Small intestine (tissue), 7 donors: Measurements from ENCODE around the gene TGFBR1. TPM values are rescaled to one million over a fixed set of nuclear protein-coding genes. Genes with fewer than 3 reads are reported as not detected.

Source experiments
- DNase-seq, 2 donors: peaks; one replicate each; pipeline versions ENCODE4 v3.0.0 to v3.0.0-alpha.2; 2013
- FAIRE-seq: peaks from 2 replicates; lab custom pipeline; 2012; peaks lifted over from hg19 to GRCh38; lab: Jason Lieb, UNC
- H3K27ac ChIP-seq, 3 donors: one replicate each; pipeline ENCODE4 v1.5.1; 2013; ENCODE audit warnings: low read length in 2 of 3, mild to moderate bottlenecking in 2 of 3, control low read depth in 1 of 3, inconsistent platforms in 1 of 3, low read depth in 1 of 3, moderate library complexity in 1 of 3
- H3K27me3 ChIP-seq, 3 donors: one replicate each; pipeline ENCODE4 v1.6.1; 2013; ENCODE audit warnings: low read length in 3 of 3, inconsistent platforms in 1 of 3; ENCODE audit not compliant: control insufficient read depth in 3 of 3, insufficient read depth in 3 of 3
- H3K36me3 ChIP-seq, 3 donors: one replicate each; pipeline ENCODE4 v1.6.1; 2013; ENCODE audit warnings: low read length in 3 of 3, inconsistent platforms in 1 of 3, low read depth in 1 of 3, mild to moderate bottlenecking in 1 of 3, moderate library complexity in 1 of 3; ENCODE audit not compliant: control insufficient read depth in 3 of 3, insufficient read depth in 2 of 3
- H3K4me1 ChIP-seq, 3 donors: one replicate each; pipeline ENCODE4 v1.6.1; 2013; ENCODE audit warnings: low read length in 2 of 3, inconsistent platforms in 1 of 3, low read depth in 1 of 3, mild to moderate bottlenecking in 1 of 3, moderate library complexity in 1 of 3; ENCODE audit not compliant: control insufficient read depth in 3 of 3, insufficient read depth in 2 of 3
- H3K4me3 ChIP-seq, 3 donors: one replicate each; pipeline ENCODE4 v1.5.1; 2013; ENCODE audit warnings: low read length in 3 of 3, control low read depth in 1 of 3, inconsistent platforms in 1 of 3, low read depth in 1 of 3, mild to moderate bottlenecking in 1 of 3, moderate library complexity in 1 of 3
- H3K9me3 ChIP-seq, 2 donors: one replicate each; pipeline ENCODE4 v1.6.1; 2013; ENCODE audit warnings: low read depth in 1 of 2, low read length in 1 of 2; ENCODE audit not compliant: control insufficient read depth in 2 of 2, insufficient read depth in 1 of 2
- WGBS, 3 donors: extraction: QIAGEN DNeasy Blood & Tissue Kit; methylation state at CpG; one replicate each; pipeline ENCODE4 v1.1.7; 2013; 5-methylcytosine and 5-hydroxymethylcytosine counted together
- polyA plus RNA-seq, 4 donors: library from polyadenylated mRNA; stranded (reverse) in 3 of 4; unstranded in 1 of 4; fragments of 200-250 nt in 3 of 4; fragments of 120-200 nt in 1 of 4; gene quantifications; one replicate each; pipeline versions ENCODE4 v1.2.1 to v1.2.3, GENCODE V29; 2013
- donor health status: healthy with polysubstance abuse.
- donor health status: control.
- donor health status: control.
- donor health status: Bipolar disorder and iron deficiency.
- donor health status: healthy.

Gene TGFBR1
- polyA plus RNA-seq, 4 donors = 3.8 to 16.2 (median 6.8) TPM

DNA sequence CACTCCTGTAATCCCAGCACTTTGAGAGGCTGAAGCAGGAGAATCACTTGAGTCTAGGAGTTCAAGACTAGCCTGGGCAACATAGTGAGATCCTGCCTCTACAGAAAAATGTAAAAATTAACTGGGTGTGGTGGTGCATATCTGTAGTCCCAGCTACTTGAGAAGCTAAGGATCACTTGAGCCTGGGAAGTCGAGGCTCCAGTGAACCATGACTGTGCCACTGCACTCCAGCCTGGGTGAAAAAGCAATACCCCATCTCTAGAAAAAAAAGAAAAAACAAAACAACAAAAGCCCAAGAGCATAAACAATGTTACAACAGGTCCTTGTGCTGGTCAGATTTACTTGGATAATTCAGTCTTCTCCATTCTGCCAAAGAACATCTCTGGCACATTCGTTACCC lies 44.3 kb upstream of the TGFBR1 start:
- Histone ChIP-seq H3K27ac (no peak overlapping the region), H3K27me3 (no peaks in the 10 kb centered on the region), H3K36me3 (no peaks in the 10 kb centered on the region), H3K4me1 (peaks cover 0 to 6% (median 0%) of the 10 kb centered on the region in 3 donors), H3K4me3 (no peak overlapping the region), H3K9me3 (no peaks in the 10 kb centered on the region)
- FAIRE-seq (no peak), DNase-seq (no peak)
- 90 to 92% (median 92%) methylated on average over 2 of the region's 2 CpGs for WGBS, 3 donors

DNA sequence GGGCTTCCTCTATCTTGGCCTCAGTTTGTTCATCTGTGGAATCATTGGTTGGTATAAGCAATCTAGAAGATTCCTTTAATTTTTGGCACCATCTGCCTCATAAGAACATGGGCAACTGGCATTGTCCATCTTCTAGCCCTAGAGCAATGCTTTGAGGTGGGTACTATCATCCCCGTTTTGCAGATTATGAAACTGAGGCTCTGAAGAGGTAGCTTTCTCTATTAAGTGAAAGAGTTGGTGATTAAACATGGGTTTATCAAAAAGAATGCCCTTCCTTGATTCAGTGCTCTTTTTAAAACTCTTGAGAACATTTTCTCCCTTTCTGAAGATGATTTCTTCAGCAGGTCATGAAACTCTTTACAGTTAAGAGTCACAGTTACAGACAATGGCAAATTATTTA lies 42.4 kb upstream of the TGFBR1 start:
- peaks cover 0 to 6% (median 0%) of the 10 kb centered on the region in 3 donors for H3K4me1 ChIP-seq
- FAIRE-seq = no peak
- no peak for DNase-seq

DNA sequence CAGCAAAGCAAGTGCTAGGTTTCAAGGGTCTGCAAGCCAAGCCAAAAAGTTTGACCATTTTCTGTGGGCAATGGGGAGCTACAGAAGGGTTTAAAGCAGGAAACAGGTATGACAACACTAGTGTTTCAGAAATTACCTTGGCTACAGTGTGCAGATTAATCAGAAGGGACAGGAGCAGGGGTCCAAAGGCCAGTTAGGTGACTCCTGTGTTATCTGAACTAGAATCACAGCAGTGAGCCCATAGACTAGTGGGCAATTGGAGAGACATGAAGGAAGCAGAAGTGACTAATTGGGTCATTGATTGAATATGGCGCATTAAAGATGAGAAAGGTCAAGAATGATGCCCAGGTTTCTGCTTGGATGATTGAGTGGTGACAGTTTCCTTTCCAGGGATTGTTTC lies 41.4 kb upstream of the TGFBR1 start:
- Histone ChIP-seq H3K4me1 (peaks cover 0 to 6% (median 0%) of the 10 kb centered on the region in 3 donors), H3K27me3 (no peaks in the 10 kb centered on the region), H3K36me3 (no peaks in the 10 kb centered on the region), H3K9me3 (no peaks in the 10 kb centered on the region), H3K27ac (no peak overlapping the region), H3K4me3 (no peak overlapping the region)
- DNase-seq (peak; percentile 44 to 60), FAIRE-seq (no peak)
- 23 to 74% (median 73%) methylated on average over 1 of the region's 1 CpG for WGBS, 3 donors

More for the DNA sequence above, 42.4 kb upstream of the TGFBR1 start:
- Histone ChIP-seq H3K4me3 (no peak overlapping the region), H3K27me3 (no peaks in the 10 kb centered on the region), H3K9me3 (no peaks in the 10 kb centered on the region), H3K36me3 (no peaks in the 10 kb centered on the region), H3K27ac (no peak overlapping the region)
- 93 to 97% (median 97%) methylated on average over 1 of the region's 1 CpG for WGBS, 3 donors

DNA sequence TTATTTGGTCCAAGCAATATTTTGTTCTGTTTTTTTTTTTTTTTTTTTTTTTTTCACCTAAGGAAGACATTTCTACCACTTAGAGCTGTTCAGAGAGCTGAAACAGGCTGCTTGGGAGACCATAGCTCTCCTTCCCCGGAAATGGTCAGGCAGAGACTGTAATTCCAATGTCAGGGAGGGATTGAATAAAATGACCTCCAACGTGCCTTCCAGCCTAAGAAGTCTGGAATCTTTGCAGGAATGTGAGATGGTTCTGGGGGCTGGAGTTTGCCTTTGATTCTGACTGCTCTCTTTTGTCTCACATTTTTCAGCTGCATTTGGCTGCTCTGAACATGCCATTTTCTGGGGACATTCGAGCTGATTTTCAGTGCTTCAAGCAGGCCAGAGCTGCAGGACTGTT lies 38.3 kb upstream of the TGFBR1 start:
- H3K9me3 ChIP-seq = no peaks in the 10 kb centered on the region
- FAIRE-seq = no peak
- H3K4me3 ChIP-seq = no peak overlapping the region
- peaks cover 0 to 8% (median 0%) of the 10 kb centered on the region in 3 donors for H3K4me1 ChIP-seq
- H3K27me3 ChIP-seq = no peaks in the 10 kb centered on the region
- no peak for DNase-seq
- WGBS, 3 donors = 78 to 83% (median 78%) methylated on average over 3 of the region's 3 CpGs
- H3K36me3 ChIP-seq = no peaks in the 10 kb centered on the region
- no peak overlapping the region for H3K27ac ChIP-seq

DNA sequence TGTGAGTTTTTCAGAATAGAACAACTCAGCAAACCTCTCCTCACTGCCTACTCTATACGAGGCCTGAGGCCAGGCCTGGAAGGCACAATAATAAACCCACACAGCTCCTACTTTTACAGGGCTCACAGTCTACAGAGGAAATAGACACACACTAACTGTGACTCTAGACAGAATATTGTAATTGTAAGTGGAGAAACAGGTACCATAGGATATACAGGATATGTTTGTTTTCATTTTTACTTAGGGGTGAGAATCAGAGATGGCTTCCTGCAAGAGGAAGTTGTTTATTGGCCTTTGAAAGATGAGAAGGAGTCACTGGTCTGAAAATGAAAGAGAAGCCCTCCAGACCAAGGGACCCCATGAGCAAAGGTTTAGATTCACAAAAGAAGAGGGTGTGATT lies 35.8 kb upstream of the TGFBR1 start:
- FAIRE-seq = no peak
- peaks cover 0 to 8% (median 0%) of the 10 kb centered on the region in 3 donors for H3K4me1 ChIP-seq
- H3K27me3 ChIP-seq = no peaks in the 10 kb centered on the region
- no peaks in the 10 kb centered on the region for H3K9me3 ChIP-seq
- H3K4me3 ChIP-seq = no peak overlapping the region
- H3K36me3 ChIP-seq = no peaks in the 10 kb centered on the region
- DNase-seq = no peak
- 80 to 92% (median 83%) methylated on average over 1 of the region's 1 CpG for WGBS, 3 donors
- no peak overlapping the region for H3K27ac ChIP-seq

DNA sequence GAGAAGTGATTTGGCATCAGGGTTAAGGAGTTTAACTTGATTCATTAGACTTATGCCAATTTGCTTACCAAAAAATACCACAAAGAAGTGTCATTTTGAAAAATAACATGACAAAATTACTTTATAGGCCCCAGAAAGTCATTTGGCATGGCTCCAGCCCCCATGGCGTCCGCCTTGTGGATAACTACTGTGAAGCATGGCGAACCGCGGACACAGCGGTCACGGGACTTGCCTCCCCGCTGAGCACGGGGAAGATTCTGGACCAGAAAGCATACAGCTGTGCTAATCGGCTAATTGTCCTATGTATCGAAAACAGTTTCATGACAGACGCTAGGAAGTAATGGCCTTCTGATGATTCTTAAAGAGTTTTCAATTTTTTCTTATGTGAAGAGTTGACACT lies 35.4 kb upstream of the TGFBR1 start:
- FAIRE-seq = no peak

DNA sequence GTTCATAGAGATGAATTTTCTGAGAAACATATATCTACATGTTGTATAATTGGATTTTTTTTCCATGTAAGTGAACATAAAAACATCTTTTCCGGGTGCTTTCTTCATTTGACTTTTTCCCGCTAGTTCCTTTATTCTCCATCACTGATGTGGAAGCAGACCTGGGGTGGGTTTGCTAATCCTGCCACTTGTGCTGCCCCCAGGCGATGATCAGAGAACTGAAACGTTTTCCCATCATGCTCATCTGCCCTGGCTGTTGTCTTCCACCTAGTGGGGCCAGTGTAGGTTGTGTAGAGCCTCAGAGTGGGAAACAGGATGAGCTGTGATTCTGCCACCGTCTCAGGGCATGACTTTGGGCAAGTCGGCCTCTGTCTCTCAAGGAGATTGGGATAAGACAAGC lies 34.2 kb upstream of the TGFBR1 start:
- no peak for FAIRE-seq
- no peak overlapping the region for H3K27ac ChIP-seq
- WGBS, 3 donors = 75 to 83% (median 79%) methylated on average over 6 of the region's 6 CpGs

More for the DNA sequence above, 35.4 kb upstream of the TGFBR1 start:
- Histone ChIP-seq H3K27ac (no peak overlapping the region), H3K4me1 (peaks cover 0 to 3% (median 0%) of the 10 kb centered on the region in 3 donors), H3K27me3 (no peaks in the 10 kb centered on the region), H3K9me3 (no peaks in the 10 kb centered on the region), H3K4me3 (no peak overlapping the region), H3K36me3 (no peaks in the 10 kb centered on the region)
- WGBS, 3 donors = 91 to 97% (median 96%) methylated on average over 12 of the region's 12 CpGs
- DNase-seq = no peak

DNA sequence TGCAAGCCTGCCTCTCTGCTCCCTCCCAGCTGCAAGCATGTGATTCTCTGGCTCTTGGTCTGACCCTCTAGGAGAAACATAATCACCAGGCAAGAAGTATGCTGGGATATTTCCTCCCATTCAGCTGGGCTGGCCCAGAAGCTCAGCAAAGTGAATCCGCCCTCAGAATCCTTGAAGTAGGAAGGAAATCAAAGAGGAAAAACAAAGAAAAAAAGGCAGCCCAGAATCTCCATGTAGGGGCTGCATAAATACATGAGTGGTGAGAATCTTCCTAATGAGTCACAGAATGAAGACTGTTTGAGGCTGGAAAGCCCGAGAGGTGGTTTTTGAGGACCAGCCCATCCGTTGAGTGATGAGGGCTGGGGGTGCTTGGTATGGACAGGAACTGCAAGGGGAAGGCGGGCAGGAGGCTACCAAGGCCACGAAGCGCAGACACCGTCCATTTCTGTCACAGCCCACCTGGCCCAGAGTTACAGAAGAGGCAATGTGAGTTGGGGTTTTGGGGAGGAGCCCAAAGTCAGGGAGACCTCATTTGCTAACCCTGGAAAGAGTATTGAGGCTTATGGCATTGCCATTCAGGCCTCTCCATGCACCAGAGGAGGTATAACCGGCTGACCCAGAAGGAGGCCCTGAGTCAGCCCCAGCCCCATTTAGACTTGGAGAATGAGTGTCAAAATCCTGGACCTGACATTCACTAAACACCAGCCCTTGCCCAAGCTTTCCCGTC lies 33.4 kb upstream of the TGFBR1 start:
- peaks cover 0 to 3% (median 0%) of the 10 kb centered on the region in 3 donors for H3K4me1 ChIP-seq
- 83 to 97% (median 89%) methylated on average over 9 of the region's 9 CpGs for WGBS, 3 donors
- H3K27me3 ChIP-seq = no peaks in the 10 kb centered on the region
- no peak overlapping the region for H3K4me3 ChIP-seq
- no peaks in the 10 kb centered on the region for H3K36me3 ChIP-seq
- H3K27ac ChIP-seq = no peak overlapping the region
- DNase-seq (no peak), FAIRE-seq (no peak)
- no peaks in the 10 kb centered on the region for H3K9me3 ChIP-seq

More for the DNA sequence above, 34.2 kb upstream of the TGFBR1 start:
- no peak for DNase-seq
- H3K4me1 ChIP-seq = peaks cover 0 to 3% (median 0%) of the 10 kb centered on the region in 3 donors
- no peaks in the 10 kb centered on the region for H3K36me3 ChIP-seq
- H3K4me3 ChIP-seq = no peak overlapping the region
- H3K9me3 ChIP-seq = no peaks in the 10 kb centered on the region
- H3K27me3 ChIP-seq = no peaks in the 10 kb centered on the region
